Chondrocyte (in vitro differentiated cells): Measurements from ENCODE around the gene HDHD2. TPM values are rescaled to one million over a fixed set of nuclear protein-coding genes. Genes with fewer than 3 reads are reported as not detected.

Experiments used
- DNase-seq: peaks from one replicate; pipeline ENCODE4 v3.0.0; 2021; ENCODE audit warnings: mixed read lengths, low spot score
- H3K27ac Mint-ChIP-seq: one replicate; pipeline ENCODE4 v1.8.0; 2021; ENCODE audit warnings: mild to moderate bottlenecking, moderate library complexity, mixed read lengths; ENCODE audit not compliant: unreplicated experiment
- H3K27me3 Mint-ChIP-seq: 2 replicates; pipeline ENCODE4 v1.8.0; 2021; ENCODE audit warnings: low read depth, mixed read lengths
- H3K36me3 Mint-ChIP-seq: 2 replicates; pipeline ENCODE4 v1.8.0; 2021; ENCODE audit warnings: low read depth, mixed read lengths
- H3K4me1 Mint-ChIP-seq: 2 replicates; pipeline ENCODE4 v1.8.0; 2021; ENCODE audit warnings: low read depth, mild to moderate bottlenecking, mixed read lengths
- H3K4me3 Mint-ChIP-seq: one replicate; pipeline ENCODE4 v1.8.0; 2021; ENCODE audit warnings: mild to moderate bottlenecking, moderate library complexity, mixed read lengths; ENCODE audit not compliant: unreplicated experiment
- H3K9me3 Mint-ChIP-seq: 2 replicates; pipeline ENCODE4 v1.8.0; 2021; ENCODE audit warnings: low read depth, mixed read lengths
- total RNA-seq: library from RNA; stranded (reverse); gene quantifications from 3 replicates; pipeline ENCODE4 v1.2.1, GENCODE V29; 2021
- TF ChIP-seq, protein P1 (sequence below): fragments of 200-600 bp; sonication (generic); IDR thresholded peaks from 2 replicates; pipeline ENCODE4 v1.5.0; 2021; ENCODE audit warnings: antibody characterized with exemption, mild to moderate bottlenecking, moderate library complexity

Gene HDHD2
- total RNA-seq, 1 donor from 2014 or later, result 16.8 TPM

DNA sequence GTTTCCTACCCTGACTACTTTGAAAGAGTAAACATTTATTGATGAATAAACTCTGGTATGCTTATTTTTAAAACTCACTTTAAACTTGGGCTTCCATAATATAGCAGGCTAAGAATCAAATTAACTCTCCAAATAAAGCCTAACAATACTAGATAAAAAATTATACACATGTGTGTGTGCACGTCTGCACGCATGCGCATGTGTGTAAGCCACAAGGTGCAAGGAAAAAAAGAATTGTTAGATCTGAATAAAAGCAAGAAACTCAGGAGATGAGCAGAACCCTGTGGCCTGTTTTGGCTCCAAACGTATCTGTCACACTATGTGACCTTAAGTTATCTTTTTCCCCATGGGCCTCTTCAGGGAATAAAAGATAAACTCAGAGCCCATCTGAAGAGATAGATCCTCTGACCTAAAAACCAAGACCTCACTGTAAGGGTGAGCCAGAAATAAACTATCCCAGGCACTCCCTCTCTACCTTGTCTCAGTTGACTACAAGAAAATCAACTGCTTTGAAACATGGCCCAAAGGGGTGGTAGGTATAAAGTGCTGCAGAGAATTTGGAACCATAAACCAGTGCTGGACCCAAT lies 6.3 kb downstream of the HDHD2 start:
- H3K27ac Mint-ChIP-seq, result no peak overlapping the region
- peaks cover 21% of the 10 kb centered on the region for H3K4me1 Mint-ChIP-seq
- no peak for DNase-seq
- no peaks in the 10 kb centered on the region for H3K27me3 Mint-ChIP-seq
- no peak overlapping the region for H3K4me3 Mint-ChIP-seq
- no peaks in the 10 kb centered on the region for H3K36me3 Mint-ChIP-seq
- H3K9me3 Mint-ChIP-seq, result no peaks in the 10 kb centered on the region
- TF ChIP-seq, protein P1, sequence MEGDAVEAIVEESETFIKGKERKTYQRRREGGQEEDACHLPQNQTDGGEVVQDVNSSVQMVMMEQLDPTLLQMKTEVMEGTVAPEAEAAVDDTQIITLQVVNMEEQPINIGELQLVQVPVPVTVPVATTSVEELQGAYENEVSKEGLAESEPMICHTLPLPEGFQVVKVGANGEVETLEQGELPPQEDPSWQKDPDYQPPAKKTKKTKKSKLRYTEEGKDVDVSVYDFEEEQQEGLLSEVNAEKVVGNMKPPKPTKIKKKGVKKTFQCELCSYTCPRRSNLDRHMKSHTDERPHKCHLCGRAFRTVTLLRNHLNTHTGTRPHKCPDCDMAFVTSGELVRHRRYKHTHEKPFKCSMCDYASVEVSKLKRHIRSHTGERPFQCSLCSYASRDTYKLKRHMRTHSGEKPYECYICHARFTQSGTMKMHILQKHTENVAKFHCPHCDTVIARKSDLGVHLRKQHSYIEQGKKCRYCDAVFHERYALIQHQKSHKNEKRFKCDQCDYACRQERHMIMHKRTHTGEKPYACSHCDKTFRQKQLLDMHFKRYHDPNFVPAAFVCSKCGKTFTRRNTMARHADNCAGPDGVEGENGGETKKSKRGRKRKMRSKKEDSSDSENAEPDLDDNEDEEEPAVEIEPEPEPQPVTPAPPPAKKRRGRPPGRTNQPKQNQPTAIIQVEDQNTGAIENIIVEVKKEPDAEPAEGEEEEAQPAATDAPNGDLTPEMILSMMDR, result no peak

DNA sequence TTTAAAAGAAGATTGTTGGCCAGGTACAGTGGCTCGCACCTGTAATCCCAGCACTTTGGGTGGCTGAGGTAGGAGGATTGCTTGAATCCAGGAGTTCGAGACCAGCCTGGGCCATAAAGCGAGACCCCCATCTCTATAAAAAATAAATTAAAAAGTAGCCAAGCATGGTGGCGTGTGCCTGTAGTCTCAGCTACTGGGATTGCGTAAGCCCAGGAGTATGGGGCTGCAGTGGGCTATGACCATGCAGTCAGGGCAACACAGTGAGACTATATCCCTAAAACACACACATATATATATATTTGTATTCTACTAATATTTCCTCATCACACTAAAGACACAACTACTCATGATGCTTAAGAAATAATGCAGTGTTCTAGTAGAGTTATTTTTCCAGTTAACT lies 7.1 kb downstream of the HDHD2 start:
- Mint-ChIP-seq H3K9me3 (no peaks in the 10 kb centered on the region), H3K27ac (no peak overlapping the region), H3K4me3 (no peak overlapping the region), H3K4me1 (peaks cover 14% of the 10 kb centered on the region), H3K36me3 (no peaks in the 10 kb centered on the region), H3K27me3 (no peaks in the 10 kb centered on the region)
- DNase-seq, result no peak
- TF ChIP-seq, protein P1, result no peak

DNA sequence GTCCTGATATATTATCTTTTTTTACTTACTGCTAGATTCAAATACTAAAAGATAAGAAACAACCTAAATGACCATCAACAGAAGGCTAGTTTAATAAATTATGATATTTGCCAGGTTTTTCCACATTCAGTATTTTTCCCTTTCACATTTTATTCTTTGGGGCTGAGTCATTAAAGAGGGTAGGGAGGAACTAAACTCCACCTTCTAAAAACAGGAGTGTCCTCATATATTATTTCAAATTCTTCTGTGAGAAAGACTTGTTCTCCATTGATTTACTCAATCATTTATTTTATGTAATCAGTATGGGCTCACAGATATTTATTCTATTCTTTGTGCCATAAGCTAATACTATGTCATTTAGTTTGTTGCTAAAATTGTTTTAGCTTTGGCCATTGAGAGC lies 9.0 kb downstream of the HDHD2 start:
- H3K27me3 Mint-ChIP-seq, result no peaks in the 10 kb centered on the region
- H3K4me1 Mint-ChIP-seq, result peaks cover 11% of the 10 kb centered on the region
- DNase-seq, result no peak
- no peaks in the 10 kb centered on the region for H3K9me3 Mint-ChIP-seq
- H3K4me3 Mint-ChIP-seq, result no peak overlapping the region
- H3K36me3 Mint-ChIP-seq, result peaks cover 2% of the 10 kb centered on the region
- no peak overlapping the region for H3K27ac Mint-ChIP-seq
- TF ChIP-seq, protein P1, result no peak

DNA sequence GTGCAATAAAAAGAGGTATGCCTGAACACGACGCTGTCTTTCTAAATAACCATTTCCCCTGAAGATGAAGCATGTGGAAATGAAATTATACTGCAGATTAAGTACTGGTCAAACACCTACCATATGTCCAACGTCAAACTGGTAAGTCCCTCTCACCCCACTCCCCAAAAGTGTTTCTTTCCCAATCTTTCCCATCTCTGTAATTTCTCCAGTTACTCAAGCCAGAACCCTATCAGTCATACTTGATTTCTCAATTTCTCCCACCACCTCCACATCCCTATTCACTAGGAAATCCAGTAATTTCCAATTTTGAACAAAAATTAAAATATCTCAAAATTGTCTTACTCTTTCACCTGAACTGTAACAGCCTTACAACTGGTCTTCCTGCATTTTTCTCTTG lies 29.2 kb downstream of the HDHD2 start:
- H3K36me3 Mint-ChIP-seq, result peaks cover 9% of the 10 kb centered on the region
- no peak overlapping the region for H3K27ac Mint-ChIP-seq
- no peaks in the 10 kb centered on the region for H3K27me3 Mint-ChIP-seq
- DNase-seq, result no peak
- peaks cover 2% of the 10 kb centered on the region for H3K4me1 Mint-ChIP-seq
- TF ChIP-seq, protein P1, result no peak
- H3K9me3 Mint-ChIP-seq, result no peaks in the 10 kb centered on the region
- no peak overlapping the region for H3K4me3 Mint-ChIP-seq

DNA sequence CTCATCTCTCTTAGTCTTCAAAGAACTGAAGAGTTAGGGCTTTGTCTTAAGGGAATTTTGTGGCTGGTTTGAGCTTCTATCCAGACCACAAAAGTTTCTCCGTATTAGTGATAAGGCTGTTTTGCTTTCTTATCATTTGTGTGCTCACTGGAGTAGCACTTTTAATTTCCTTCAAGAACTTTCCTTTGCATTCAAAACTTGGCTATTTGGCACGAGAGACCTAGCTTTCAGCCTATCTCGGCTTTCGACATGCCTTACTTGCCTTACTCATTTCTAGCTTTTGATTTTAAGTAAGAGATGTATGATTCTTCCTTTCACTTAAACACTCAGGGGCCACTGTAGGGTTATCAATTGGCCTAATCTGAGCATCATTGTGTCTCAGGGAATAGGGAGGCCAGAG lies 29.9 kb downstream of the HDHD2 start:
- TF ChIP-seq, protein P1, result no peak
- Mint-ChIP-seq H3K4me3 (no peak overlapping the region), H3K27me3 (no peaks in the 10 kb centered on the region), H3K4me1 (peaks cover 2% of the 10 kb centered on the region), H3K36me3 (peaks cover 11% of the 10 kb centered on the region), H3K27ac (no peak overlapping the region), H3K9me3 (no peaks in the 10 kb centered on the region)
- no peak for DNase-seq
